Activated B cell treated with CpG ODN at 0.5 μM for 24 hours (primary cell): ENCODE results near the gene GLIPR1L1. TPM values are rescaled to one million over a fixed set of nuclear protein-coding genes. Genes with fewer than 3 reads are reported as not detected.

Experiments
- ATAC-seq: fragments of 200-7000 bp; cut with Tn5 transposase; one replicate; pipeline ENCODE4 v1.10.0; 2021; ENCODE audit warnings: low read depth, mild to moderate bottlenecking, moderate library complexity
- CTCF ChIA-PET: fragments of 350-600 bp; sonication (Branson Sonifier 250); formaldehyde crosslinking; loops from one replicate; lab custom pipeline; 2021; ENCODE audit warnings: antibody characterized with exemption; lab: Charles Lee
- POLR2A ChIA-PET: fragments of 350-600 bp; sonication (Branson Sonifier 250); formaldehyde crosslinking; loops from one replicate; lab custom pipeline; 2021; ENCODE audit warnings: antibody characterized with exemption; lab: Charles Lee
- DNase-seq: peaks from one replicate; pipeline ENCODE4 v3.0.0; 2022
- H3K27ac Mint-ChIP-seq: one replicate; pipeline ENCODE4 v1.8.0; 2020; ENCODE audit warnings: mixed read lengths
- H3K27me3 Mint-ChIP-seq: one replicate; pipeline ENCODE4 v1.8.0; 2021; ENCODE audit warnings: mixed read lengths
- H3K36me3 Mint-ChIP-seq: one replicate; pipeline ENCODE4 v1.8.0; 2021; ENCODE audit warnings: low read depth, mixed read lengths
- H3K4me1 Mint-ChIP-seq: one replicate; pipeline ENCODE4 v1.8.0; 2021; ENCODE audit warnings: mixed read lengths
- H3K4me3 Mint-ChIP-seq: one replicate; pipeline ENCODE4 v1.8.0; 2020; ENCODE audit warnings: mild to moderate bottlenecking, mixed read lengths
- H3K9me3 Mint-ChIP-seq: one replicate; pipeline ENCODE4 v1.8.0; 2020; ENCODE audit warnings: mixed read lengths
- CTCF ChIP-seq: fragments of 200-600 bp; IDR thresholded peaks from one replicate; pipeline ENCODE4 v1.8.0; 2022; ENCODE audit warnings: antibody characterized with exemption, mild to moderate bottlenecking
- intact Hi-C: fragments of 100-400 bp; cut with micrococcal nuclease; formaldehyde crosslinking; loops from one replicate; pipeline ENCODE4 v1.15.1; 2024
- total RNA-seq: library from RNA; stranded (reverse); gene quantifications from 2 replicates; pipeline ENCODE4 v1.2.3, GENCODE V29; 2022

Gene GLIPR1L1
- total RNA-seq, 1 donor from 2014 or later, result not detected

- no peak overlapping the region for H3K4me3 Mint-ChIP-seq
- POLR2A ChIA-PET, result no interaction called here
- no peaks in the 10 kb centered on the region for H3K4me1 Mint-ChIP-seq
- peaks cover 2% of the 10 kb centered on the region for H3K27me3 Mint-ChIP-seq
- no peak for TF ChIP-seq CTCF
- no peak for ATAC-seq
- H3K36me3 Mint-ChIP-seq, result peaks cover under 1% of the 10 kb centered on the region
- intact Hi-C loops, result no loop called here
- DNase-seq, result no peak
- H3K27ac Mint-ChIP-seq, result no peak overlapping the region
- H3K9me3 Mint-ChIP-seq, result peaks cover 9% of the 10 kb centered on the region
- CTCF ChIA-PET, result no interaction called here
Observed at GRCh38 chr12:75349946-75350345, 15.5 kb downstream of the GLIPR1L1 start.

GRCh38 chr12:75350413-75350812 is 15.9 kb downstream of the GLIPR1L1 start:
- POLR2A ChIA-PET, result no interaction called here

GRCh38 chr12:75354011-75354410 is 19.5 kb downstream of the GLIPR1L1 start:
- Mint-ChIP-seq H3K4me3 (no peak overlapping the region), H3K4me1 (no peaks in the 10 kb centered on the region), H3K36me3 (peaks cover 3% of the 10 kb centered on the region), H3K27ac (no peak overlapping the region), H3K9me3 (peaks cover 11% of the 10 kb centered on the region), H3K27me3 (peaks cover 2% of the 10 kb centered on the region)
- no peak for DNase-seq
- TF ChIP-seq CTCF, result no peak
- no peak for ATAC-seq
- CTCF ChIA-PET, result interaction anchor here (0.6 kb wide), 1 partner anchor 57 kb away, joined by 3 read pairs; no protein-coding TSS in a partner anchor
- POLR2A ChIA-PET, result no interaction called here
- intact Hi-C loops, result no loop called here

More at GRCh38 chr12:75350413-75350812, 15.9 kb downstream of the GLIPR1L1 start:
- intact Hi-C loops, result no loop called here
- CTCF ChIA-PET, result interaction anchor here (0.9 kb wide), 1 partner anchor 22 kb away, joined by 3 read pairs; no protein-coding TSS in a partner anchor
- DNase-seq (no peak), ATAC-seq (no peak)
- no peak overlapping the region for H3K4me3 Mint-ChIP-seq
- peaks cover 2% of the 10 kb centered on the region for H3K27me3 Mint-ChIP-seq
- H3K9me3 Mint-ChIP-seq, result peaks cover 11% of the 10 kb centered on the region
- no peaks in the 10 kb centered on the region for H3K4me1 Mint-ChIP-seq
- H3K27ac Mint-ChIP-seq, result no peak overlapping the region
- peaks cover 3% of the 10 kb centered on the region for H3K36me3 Mint-ChIP-seq
- no peak for TF ChIP-seq CTCF

GRCh38 chr12:75360920-75361319 is 26.4 kb downstream of the GLIPR1L1 start:
- H3K4me3 Mint-ChIP-seq, result no peak overlapping the region
- H3K27ac Mint-ChIP-seq, result no peak overlapping the region
- H3K4me1 Mint-ChIP-seq, result peaks cover 10% of the 10 kb centered on the region
- no peak for ATAC-seq
- no peaks in the 10 kb centered on the region for H3K27me3 Mint-ChIP-seq
- peaks cover 4% of the 10 kb centered on the region for H3K9me3 Mint-ChIP-seq
- TF ChIP-seq CTCF, result no peak
- DNase-seq, result no peak
- no peaks in the 10 kb centered on the region for H3K36me3 Mint-ChIP-seq
- intact Hi-C loops, result no loop called here
- POLR2A ChIA-PET, result no interaction called here
- CTCF ChIA-PET, result no interaction called here

GRCh38 chr12:75361408-75361807 is 26.9 kb downstream of the GLIPR1L1 start:
- H3K27me3 Mint-ChIP-seq, result no peaks in the 10 kb centered on the region
- TF ChIP-seq CTCF, result no peak
- H3K9me3 Mint-ChIP-seq, result peaks cover 4% of the 10 kb centered on the region
- POLR2A ChIA-PET, result no interaction called here
- no peaks in the 10 kb centered on the region for H3K36me3 Mint-ChIP-seq
- no peak overlapping the region for H3K27ac Mint-ChIP-seq
- H3K4me3 Mint-ChIP-seq, result no peak overlapping the region
- ATAC-seq (no peak), DNase-seq (no peak)
- peaks cover 10% of the 10 kb centered on the region for H3K4me1 Mint-ChIP-seq
- CTCF ChIA-PET, result no interaction called here
- intact Hi-C loops, result no loop called here
